Upper lobe of left lung (tissue), 6 donors: Measurements from ENCODE around the gene TMEM107. TPM values are rescaled to one million over a fixed set of nuclear protein-coding genes. Genes with fewer than 3 reads are reported as not detected.

ENCODE experiments used
- ATAC-seq, 2 donors: fragments of 200-7000 bp; cut with Tn5 transposase; one replicate each; pipeline ENCODE4 v1.9.1; 2022; ENCODE audit warnings: mild to moderate bottlenecking in 2 of 2, moderate library complexity in 2 of 2; ENCODE audit not compliant: low FRiP score in 2 of 2
- DNase-seq, 2 donors: peaks; one replicate each; pipeline ENCODE4 v3.0.0-alpha.2; 2019 to 2020
- H3K27ac ChIP-seq, 4 donors: fragments of 200-600 bp; sonication (generic); one replicate each; pipeline ENCODE4 v1.5.1; 2016 to 2019
- H3K27me3 ChIP-seq, 4 donors: fragments of 200-600 bp; sonication (generic); one replicate each; pipeline ENCODE4 v1.5.1; 2017 to 2019
- H3K36me3 ChIP-seq, 4 donors: fragments of 200-600 bp; sonication (generic); one replicate each; pipeline ENCODE4 v1.5.1; 2016 to 2019
- H3K4me1 ChIP-seq, 4 donors: fragments of 200-600 bp; sonication (generic); one replicate each; pipeline ENCODE4 v1.5.1; 2018 to 2019
- H3K4me3 ChIP-seq, 4 donors: fragments of 200-600 bp; sonication (generic); one replicate each; pipeline ENCODE4 v1.5.1; 2017 to 2019; ENCODE audit warnings: mild to moderate bottlenecking in 2 of 4, moderate library complexity in 1 of 4
- H3K9me3 ChIP-seq, 4 donors: fragments of 200-600 bp; sonication (generic); one replicate each; pipeline ENCODE4 v1.5.1; 2018 to 2019
- CTCF ChIP-seq, 6 experiments: fragments of 450-650 bp in 4 of 6; fragments of 200-600 bp in 2 of 6; sonication (generic) in 2 of 6; IDR thresholded peaks; one replicate each; pipeline ENCODE4 v1.5.1; 2016 to 2019; ENCODE audit warnings: antibody characterized with exemption in 6 of 6
- EP300 ChIP-seq, 4 donors: sonication (generic); formaldehyde crosslinking; IDR thresholded peaks; one replicate each; pipeline ENCODE4 v1.5.1; 2017; ENCODE audit warnings: antibody characterized with exemption in 4 of 4, control low read depth in 2 of 4
- POLR2A ChIP-seq, 4 donors: fragments of 450-650 bp; IDR thresholded peaks; one replicate each; pipeline ENCODE4 v1.5.1; 2016 to 2017; ENCODE audit warnings: antibody characterized with exemption in 4 of 4, mild to moderate bottlenecking in 2 of 4
- POLR2AphosphoS5 ChIP-seq, 2 donors: sonication (generic); formaldehyde crosslinking; IDR thresholded peaks; one replicate each; pipeline ENCODE4 v1.5.1; 2017; ENCODE audit warnings: antibody characterized with exemption in 2 of 2
- WGBS, 2 donors: methylation state at CpG; one replicate each; pipeline ENCODE4 v1.1.5; 2017 to 2018; 5-methylcytosine and 5-hydroxymethylcytosine counted together
- total RNA-seq, 6 donors: library from RNA; depleted of rRNA in 4 of 6; stranded (reverse); fragments of >200 nt in 4 of 6; gene quantifications; one replicate each; pipeline versions ENCODE4 v1.1.0 to v1.2.1, GENCODE V29; 2016 to 2021
- donor health status: DM: no; HTN: no; CAD: no; lungs with moderate emphysema.
- donor health status: DM: no; HTN: yes; CAD: no; lungs with severe emphysema.

Gene TMEM107
- total RNA-seq, 6 donors from 2014 or later = 11.5 to 32.5 (median 17.3) TPM

GRCh38 chr17:8189041-8189710, 13.0 kb upstream of the TMEM107 start:
- WGBS, 2 donors = 1 to 5% methylated on average over 37 to 39 of the region's 67 CpGs
- H3K4me1 ChIP-seq = peaks cover 35 to 63% (median 44%) of the 10 kb centered on the region in 4 donors
- H3K27me3 ChIP-seq = no peaks in the 10 kb centered on the region
- peak overlapping the region; percentile 65 to 80 (median 72) for H3K4me3 ChIP-seq
- peak overlapping the region; percentile 97 to 99 (median 98) for H3K27ac ChIP-seq
- ATAC-seq (no peak), DNase-seq (no peak)
- TF ChIP-seq EP300 (IDR thresholded peaks at IDR 0.05) = no peak
- H3K9me3 ChIP-seq = no peaks in the 10 kb centered on the region
- no peaks in the 10 kb centered on the region for H3K36me3 ChIP-seq

GRCh38 chr17:8188263-8188839, 12.2 kb upstream of the TMEM107 start:
- WGBS, 2 donors = 40 to 42% methylated on average over 7 to 12 of the region's 12 CpGs
- ATAC-seq = no peak
- H3K4me1 ChIP-seq = peaks cover 35 to 63% (median 44%) of the 10 kb centered on the region in 4 donors
- peak overlapping the region; percentile 97 to 99 (median 98) for H3K27ac ChIP-seq
- no peak for DNase-seq
- TF ChIP-seq EP300 (IDR thresholded peaks at IDR 0.05) (no peak), POLR2A (IDR thresholded peaks at IDR 0.05) (no peak), CTCF (IDR thresholded peaks at IDR 0.05) (no peak), POLR2AphosphoS5 (IDR thresholded peaks at IDR 0.05) (no peak)
- no peaks in the 10 kb centered on the region for H3K27me3 ChIP-seq
- no peaks in the 10 kb centered on the region for H3K9me3 ChIP-seq
- peak overlapping the region in 3 of 4 donors; percentile 65 to 80 (median 66) for H3K4me3 ChIP-seq
- no peaks in the 10 kb centered on the region for H3K36me3 ChIP-seq

DNA sequence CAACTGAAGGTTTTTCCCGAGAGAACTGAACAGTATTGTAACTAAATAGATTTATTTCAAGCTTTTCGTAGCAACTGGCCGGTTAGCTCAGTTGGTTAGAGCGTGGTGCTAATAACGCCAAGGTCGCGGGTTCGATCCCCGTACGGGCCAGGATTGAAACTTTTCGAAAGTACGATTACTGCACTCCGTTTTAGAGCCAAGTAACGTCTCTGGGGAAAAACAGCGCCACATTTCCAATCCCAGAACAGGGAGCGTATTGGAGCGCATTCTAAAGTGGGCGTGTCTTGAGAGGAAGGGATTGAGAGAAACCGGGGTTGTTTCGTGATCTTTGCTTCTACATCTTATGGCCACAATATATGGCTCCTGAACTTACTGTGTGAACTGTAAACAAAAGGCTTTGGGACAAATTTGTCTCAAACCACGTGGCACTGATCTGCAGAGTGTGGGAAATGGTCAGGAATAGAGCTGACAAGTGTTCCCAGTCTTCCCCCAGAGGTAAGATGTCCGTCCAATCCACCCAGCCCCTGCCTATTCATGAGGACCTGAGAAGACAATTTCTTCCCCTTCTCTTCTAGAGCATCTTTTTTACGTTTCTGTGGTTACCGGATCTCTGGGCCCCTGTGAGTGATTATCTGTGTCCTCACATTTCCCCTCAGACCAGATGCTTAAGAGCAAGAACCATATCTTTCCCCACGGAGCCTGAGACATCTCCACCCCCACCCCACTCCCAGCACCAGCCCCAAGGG, 11.5 kb upstream of the TMEM107 start:
- Histone ChIP-seq H3K27me3 (no peaks in the 10 kb centered on the region), H3K4me3 (peak overlapping the region in 3 of 4 donors; percentile 65 to 80 (median 66)), H3K36me3 (no peaks in the 10 kb centered on the region), H3K27ac (peak overlapping the region; percentile 97 to 99 (median 98)), H3K4me1 (peaks cover 32 to 59% (median 42%) of the 10 kb centered on the region in 4 donors), H3K9me3 (no peaks in the 10 kb centered on the region)
- DNase-seq = peak in 1 of 2 donors; percentile 81
- ATAC-seq = peak; percentile 70 to 77
- WGBS, 2 donors = 1% methylated on average over 25 of the region's 25 CpGs
- peak in 2 of 4 donors; percentile 47 to 67 for TF ChIP-seq POLR2A (IDR thresholded peaks at IDR 0.05)
- TF ChIP-seq EP300 (IDR thresholded peaks at IDR 0.05) = peak in 1 of 4 donors; percentile 24
- peak in 1 of 2 donors; percentile 61 for TF ChIP-seq POLR2AphosphoS5 (IDR thresholded peaks at IDR 0.05)
- TF ChIP-seq CTCF (IDR thresholded peaks at IDR 0.05) = no peak

DNA sequence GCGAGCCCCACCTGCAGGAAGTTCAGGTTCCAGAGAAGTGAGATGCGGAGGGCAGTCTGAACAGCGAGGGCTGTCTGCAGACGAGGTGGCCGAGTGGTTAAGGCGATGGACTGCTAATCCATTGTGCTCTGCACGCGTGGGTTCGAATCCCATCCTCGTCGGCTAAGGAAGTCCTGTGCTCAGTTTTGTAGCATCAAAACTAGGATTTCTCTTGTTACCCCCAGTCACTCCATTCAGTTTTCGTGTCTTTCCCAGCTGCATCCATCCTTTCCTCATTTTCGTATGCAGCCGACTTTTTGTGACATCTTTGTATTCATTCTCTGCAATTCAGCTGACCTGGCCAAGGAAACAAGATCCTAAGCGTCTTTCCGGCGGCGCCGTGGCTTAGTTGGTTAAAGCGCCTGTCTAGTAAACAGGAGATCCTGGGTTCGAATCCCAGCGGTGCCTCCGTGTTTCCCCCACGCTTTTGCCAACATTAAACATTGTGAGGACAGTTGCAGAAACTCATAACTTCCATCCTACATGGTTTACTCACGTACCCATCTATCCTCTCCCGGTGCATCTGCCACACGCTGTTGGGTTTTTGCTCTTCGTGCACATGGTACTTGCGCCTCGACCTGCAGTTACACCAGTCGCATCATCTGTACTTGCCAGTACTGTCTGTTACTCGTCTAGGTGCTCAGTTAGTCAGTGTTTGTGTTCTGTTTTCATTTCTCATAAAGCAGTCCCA, 10.8 kb upstream of the TMEM107 start:
- H3K36me3 ChIP-seq = no peaks in the 10 kb centered on the region
- peak overlapping the region; percentile 97 to 99 (median 98) for H3K27ac ChIP-seq
- peak in 2 of 6 experiments; percentile 28 to 47 for TF ChIP-seq CTCF (IDR thresholded peaks at IDR 0.05)
- no peak for TF ChIP-seq POLR2A (IDR thresholded peaks at IDR 0.05)
- TF ChIP-seq POLR2AphosphoS5 (IDR thresholded peaks at IDR 0.05) = peak in 1 of 2 donors; percentile 2
- TF ChIP-seq EP300 (IDR thresholded peaks at IDR 0.05) = no peak
- DNase-seq = peak in 1 of 2 donors; percentile 96
- no peaks in the 10 kb centered on the region for H3K9me3 ChIP-seq
- 1 to 2% methylated on average over 28 to 32 of the region's 32 CpGs for WGBS, 2 donors
- peak; percentile 77 to 83 for ATAC-seq
- H3K4me1 ChIP-seq = peaks cover 29 to 53% (median 37%) of the 10 kb centered on the region in 4 donors
- no peaks in the 10 kb centered on the region for H3K27me3 ChIP-seq
- H3K4me3 ChIP-seq = peak overlapping the region; percentile 53 to 80 (median 69)
